NCI-H2227 (cell line): Measurements from ENCODE around the gene CTNNA1.
"Not testable (repeated sequence)": the region's sequence is repeated elsewhere in the genome, so short reads cannot be mapped to it uniquely, and the experiment has no call there.

ENCODE experiments used
- DNase-seq: peaks from one replicate; lab custom pipeline; 2025; ENCODE audit not compliant: unreplicated experiment; lab: John Stamatoyannopoulos, UW

CTNNA1 gene

DNA sequence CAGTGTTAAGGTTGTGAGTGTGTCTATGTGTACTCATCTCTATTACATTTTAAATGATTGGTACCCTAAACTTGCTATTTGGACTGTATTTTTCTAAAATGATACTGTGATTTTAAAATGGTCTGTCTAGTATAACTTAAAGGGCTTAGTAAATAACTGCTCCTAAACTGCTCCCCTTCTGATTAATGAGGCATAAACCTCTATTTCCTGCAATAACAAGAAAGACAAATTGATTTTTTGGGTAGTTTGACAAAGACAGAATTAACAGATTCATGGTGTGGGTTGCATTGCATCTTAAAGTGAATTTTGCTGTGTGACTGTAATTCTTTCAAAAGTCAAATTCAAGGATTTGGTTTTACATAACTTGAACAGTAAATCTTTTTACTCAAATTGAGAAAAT, 130.0 kb downstream of the CTNNA1 start:
- DNase-seq: no peak

DNA sequence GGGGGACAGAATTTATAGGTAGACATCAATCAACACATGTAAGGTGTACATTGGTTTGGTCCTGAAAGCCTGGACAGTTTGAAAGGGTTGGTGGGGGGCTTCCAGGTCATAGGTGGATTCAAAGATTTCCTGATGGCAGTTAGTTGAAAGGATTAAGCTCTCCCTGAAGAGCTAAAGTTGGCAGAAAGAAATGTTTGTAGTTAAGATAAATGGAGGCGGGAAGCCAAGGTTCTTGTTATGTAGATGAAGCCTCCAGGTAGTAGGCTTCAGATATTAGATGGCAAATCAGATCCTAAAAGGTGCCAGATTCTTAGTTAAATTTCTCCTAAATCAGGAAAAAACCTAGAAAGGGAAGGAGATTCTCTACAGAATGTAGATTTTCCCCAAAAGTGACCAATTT, 130.9 kb downstream of the CTNNA1 start:
- no peak for DNase-seq

GRCh38 chr5:138884554-138884953, 131.3 kb downstream of the CTNNA1 start:
- DNase-seq: no peak

- DNase-seq: no peak
Observed at GRCh38 chr5:138889994-138890393, 136.8 kb downstream of the CTNNA1 start.

GRCh38 chr5:138890644-138891043, 137.4 kb downstream of the CTNNA1 start:
- no peak for DNase-seq

GRCh38 chr5:138895918-138896317, 142.7 kb downstream of the CTNNA1 start:
- no peak for DNase-seq

DNA sequence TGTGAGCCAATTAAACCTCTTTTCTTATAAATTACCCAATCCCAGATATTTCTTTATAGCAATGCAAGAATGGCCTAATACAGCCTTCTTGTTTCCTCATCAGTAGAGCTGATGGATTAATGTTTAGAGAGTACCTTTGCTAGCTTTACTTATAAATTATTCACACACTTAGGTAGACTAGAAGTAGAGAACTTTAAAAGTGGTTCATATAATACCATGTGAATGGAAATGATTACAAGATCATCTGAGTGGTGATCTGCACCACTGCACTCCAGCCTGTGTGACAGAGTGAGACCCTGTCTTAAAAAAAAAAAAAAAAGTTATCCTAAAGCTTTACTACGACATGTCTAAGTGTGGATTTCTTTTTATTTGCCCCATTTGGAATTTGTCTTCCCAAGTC, 145.1 kb downstream of the CTNNA1 start:
- DNase-seq: no peak

DNA sequence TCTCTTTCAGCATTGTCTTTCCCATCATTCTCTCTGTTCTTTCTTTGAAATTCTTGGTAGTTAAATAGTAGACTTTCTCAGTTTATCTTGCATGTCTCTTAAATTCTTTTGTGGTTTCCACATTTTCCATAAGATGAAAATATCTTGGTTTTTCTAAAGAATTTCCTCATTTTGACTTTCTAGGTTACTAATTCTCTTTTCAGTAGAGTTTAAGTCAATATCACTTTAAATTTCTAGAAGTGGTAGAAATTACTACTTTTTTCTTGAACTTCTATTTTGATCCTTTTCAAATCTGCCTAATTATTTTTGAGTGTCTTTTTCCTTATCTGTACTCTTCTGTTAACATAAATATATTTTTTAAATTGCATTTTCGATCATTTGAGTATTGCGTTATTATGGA, 145.5 kb downstream of the CTNNA1 start:
- no peak for DNase-seq

DNA sequence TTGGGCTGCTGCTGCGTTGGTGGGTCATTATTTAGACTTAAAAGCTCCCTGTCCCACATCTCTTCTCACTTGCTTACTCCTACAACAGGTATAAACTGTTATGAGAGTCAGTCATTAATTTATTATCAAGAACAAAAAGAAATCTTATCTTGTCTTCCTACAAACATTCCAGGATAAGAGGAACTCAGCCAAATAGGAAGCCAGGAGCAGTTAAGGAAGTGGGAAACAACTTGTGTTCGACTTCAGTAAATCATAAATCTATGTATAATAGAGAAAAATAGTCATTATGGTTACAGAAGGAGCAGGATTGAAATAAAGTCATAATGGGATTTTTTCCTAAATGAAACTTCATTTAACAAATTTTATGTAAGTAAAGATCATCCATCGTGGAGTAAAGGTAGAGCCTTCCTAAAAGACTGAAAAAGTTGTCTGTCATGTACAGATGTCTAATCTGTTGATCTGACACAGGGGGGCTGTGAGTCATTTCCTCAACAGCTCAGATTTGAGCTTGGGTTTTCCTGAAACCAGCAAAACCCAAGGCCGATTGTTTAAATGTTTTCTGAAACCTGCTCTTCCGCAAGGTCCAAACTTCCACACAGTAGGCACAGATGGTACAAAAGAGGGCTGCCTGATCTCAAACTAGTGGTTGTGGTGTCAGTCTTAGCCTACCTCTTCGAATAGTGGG, 147.2 kb downstream of the CTNNA1 start:
- no peak for DNase-seq

DNA sequence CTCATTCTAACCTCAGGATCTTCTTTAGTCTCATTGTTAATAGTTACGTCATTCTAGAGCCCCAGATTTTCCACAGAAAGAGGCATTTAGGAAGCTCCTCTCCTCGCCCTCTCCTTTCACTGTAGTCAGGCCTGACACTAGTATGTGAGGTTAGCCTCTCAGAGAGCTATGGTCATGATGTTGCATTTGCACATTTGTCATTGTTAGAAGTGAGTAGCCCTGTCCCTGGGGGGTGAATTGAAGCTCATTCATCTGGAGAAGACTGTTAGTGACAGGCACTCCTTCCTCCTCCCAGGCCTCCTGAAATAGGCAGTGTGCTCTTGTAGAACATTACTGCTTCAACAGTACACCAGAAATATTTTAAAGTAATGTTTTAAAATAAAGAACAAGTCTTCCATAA, 148.5 kb downstream of the CTNNA1 start:
- DNase-seq: no peak

DNA sequence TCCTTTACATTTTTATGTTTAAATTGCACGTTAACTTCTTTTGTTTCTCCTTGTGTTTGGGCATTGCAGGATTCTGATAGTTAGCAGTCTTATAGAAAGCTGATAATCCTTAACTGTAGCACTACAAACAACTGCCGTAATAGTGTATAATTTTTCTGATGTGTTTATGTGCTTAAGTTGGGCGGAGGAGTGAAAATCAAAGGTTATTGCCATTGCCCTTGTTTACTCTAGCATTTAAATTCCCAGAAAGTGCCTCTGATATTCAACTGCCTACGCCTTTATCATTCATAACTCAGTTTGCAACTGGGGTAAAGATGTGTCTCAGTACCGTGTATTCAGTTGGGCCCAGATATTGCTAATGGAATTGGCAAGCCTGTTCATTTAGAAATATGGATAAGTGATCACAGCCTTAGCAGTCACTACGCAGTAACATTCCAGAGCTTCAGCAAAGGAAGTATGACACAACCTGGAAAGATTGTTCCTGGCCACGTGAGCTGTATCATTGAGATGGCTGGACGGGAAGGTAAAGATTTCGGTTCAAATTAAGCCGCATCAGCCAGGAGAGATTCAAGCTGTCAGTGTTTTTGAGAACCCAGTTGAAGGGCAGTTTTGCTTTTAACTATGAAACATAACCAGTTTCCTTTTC, 150.0 kb downstream of the CTNNA1 start:
- DNase-seq: no peak

DNA sequence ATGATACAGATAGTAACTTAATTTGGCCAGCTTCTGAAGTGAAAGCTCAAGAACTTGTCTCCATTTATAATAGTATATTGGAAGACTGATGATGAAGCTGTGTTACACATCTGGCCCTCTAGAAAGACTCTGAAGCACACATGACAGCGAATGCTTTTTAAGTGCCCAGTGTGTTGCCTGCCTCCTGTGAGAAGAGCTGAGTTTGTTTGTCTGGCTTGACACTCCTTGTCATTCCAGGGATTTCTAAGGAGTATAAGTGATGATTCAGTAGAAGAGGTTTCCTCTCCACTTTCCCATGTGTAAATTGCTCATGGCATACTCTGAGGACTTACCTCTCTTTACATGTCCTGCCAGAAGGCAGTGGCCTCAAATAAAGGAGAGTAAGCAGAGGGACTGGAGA, 152.3 kb downstream of the CTNNA1 start:
- DNase-seq: no peak

DNA sequence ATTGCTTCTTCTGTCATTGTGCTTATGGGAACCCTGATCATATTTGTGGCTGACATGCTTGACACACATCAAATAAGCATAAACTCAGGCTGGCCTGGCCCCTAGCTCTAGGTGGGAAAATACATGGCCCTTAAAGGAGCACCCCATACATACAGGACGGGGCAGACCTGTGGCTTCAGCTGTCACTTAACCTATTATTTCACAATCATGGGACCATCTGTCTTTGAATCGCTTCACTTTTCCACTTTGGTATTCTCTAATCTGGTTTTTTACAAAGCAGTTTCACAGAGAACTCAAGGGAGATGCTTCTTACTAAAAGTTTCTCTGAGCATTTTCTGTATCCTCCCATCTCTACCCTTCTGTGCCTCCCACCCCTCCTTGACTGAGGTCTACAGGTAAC, 156.5 kb downstream of the CTNNA1 start:
- DNase-seq: no peak

GRCh38 chr5:138910546-138911185, 157.4 kb downstream of the CTNNA1 start:
- DNase-seq: no peak

DNA sequence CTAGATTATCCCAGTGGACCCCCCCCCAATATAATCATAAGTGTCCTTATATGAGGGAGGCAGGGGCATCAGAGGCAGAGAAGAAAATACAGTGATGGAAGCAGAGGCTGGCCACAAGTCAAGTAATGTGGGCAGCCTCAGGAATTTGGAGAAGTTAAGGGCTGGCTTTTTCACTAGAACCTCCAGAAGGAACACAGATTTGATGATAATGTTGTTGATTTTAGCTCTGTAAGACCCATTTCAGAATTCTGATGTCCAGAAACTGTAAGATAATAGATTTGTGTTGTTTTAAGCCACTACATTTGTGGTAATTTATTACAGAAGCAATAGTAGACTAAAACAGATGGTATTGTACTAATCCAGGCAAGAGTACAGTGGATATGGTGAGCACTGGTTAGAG, 158.2 kb downstream of the CTNNA1 start:
- DNase-seq: no peak

DNA sequence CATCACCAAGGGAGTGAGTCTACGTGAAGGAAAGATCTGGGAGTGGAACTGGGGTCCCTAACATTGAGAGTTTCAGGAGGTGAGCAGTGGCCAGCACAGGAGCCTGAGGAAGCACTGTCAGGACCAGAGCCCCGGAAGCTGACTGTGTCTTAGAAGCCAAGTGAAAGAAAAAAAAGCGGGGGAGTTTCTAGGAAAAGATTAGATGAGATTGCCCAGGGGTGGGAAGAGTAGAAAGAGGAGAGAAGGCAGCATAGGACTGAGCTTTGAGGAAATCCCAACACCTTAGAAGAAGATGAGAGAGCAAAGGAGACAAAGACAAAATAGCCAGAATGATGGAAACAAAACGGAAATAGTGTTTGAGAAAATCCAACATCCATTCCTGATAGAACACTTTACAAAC, 158.9 kb downstream of the CTNNA1 start:
- DNase-seq: no peak

DNA sequence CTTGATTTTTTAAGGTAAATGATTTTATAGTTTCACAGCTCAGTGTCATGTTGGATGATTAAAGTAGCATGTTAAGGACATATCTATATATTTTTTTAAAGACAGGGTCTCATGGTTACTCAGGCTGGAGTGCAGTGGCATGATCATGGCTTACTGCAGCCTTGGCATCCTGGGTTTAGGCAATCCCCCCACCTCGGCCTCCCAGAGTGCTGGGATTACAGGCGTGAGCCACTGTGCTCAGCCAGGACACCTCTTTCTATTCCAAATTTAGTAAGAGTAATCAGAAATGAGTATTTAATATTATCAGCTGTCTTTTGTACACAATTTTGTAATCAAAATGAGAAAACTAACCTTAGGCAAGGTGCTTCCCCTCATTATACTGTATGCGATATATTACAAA, 160.5 kb downstream of the CTNNA1 start:
- no peak for DNase-seq

DNA sequence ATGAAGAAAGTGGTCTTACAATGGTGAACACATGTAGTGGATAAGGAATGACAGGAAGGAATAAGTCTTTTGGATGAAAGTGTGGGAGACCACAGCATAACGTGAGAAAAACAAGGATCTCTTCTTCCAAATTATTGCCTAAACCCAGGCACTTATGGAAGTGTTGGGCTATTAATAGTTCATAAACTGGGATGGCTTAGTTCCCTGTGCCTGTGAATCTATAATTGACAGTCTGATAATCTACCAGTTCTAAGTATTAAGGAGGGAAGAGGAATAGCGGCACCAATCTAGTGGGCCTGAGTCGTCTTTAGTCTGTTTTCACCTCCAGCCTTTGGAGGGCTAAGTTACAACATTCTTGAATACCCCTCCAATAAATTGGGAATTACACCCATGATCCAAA, 161.1 kb downstream of the CTNNA1 start:
- DNase-seq: no peak

GRCh38 chr5:138918686-138919085, 165.5 kb downstream of the CTNNA1 start:
- DNase-seq: no peak

DNA sequence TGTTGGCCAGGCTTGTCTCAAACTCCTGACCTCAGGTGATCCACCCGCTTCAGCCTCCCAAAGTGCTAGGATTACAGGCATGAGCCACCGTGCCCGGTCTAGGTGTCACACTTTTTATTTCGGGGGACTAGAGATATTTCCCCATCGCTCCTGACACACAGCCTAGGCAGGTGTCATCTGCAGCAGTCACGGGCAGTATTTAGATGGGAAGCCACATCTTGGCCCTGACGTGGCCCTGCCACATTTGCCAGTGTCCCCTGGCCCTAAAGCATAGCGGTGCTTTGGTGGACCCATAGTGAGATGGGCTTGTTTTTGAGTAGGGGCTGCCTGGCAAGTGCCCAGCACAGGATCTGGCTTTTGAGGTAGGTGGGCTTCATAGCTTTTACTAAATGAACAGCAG, 167.0 kb downstream of the CTNNA1 start:
- DNase-seq: no peak

GRCh38 chr5:138921362-138921761, 168.1 kb downstream of the CTNNA1 start:
- DNase-seq: not testable (repeated sequence)

- no peak for DNase-seq
Observed at GRCh38 chr5:138922494-138922893, 169.3 kb downstream of the CTNNA1 start.
